Liver (tissue), 9 donors: ENCODE data around the gene ADAMTS2. TPM values are rescaled to one million over a fixed set of nuclear protein-coding genes. Genes with fewer than 3 reads are reported as not detected.

Source experiments
- DNase-seq: peaks from one replicate; pipeline ENCODE4 v3.0.0-alpha.2; 2017; ENCODE audit warnings: low spot score
- H3K27ac ChIP-seq, 2 donors: one replicate each; pipeline ENCODE4 v1.7.0; 2013; ENCODE audit warnings: inconsistent platforms in 2 of 2, low read length in 2 of 2, control low read depth in 1 of 2, low read depth in 1 of 2, mild to moderate bottlenecking in 1 of 2
- H3K27me3 ChIP-seq, 4 donors: one replicate each; pipeline versions ENCODE4 v1.6.1 to v1.7.0; 2013; ENCODE audit warnings: low read length in 3 of 4, inconsistent platforms in 1 of 4, mild to moderate bottlenecking in 1 of 4, moderate library complexity in 1 of 4; ENCODE audit not compliant: control insufficient read depth in 4 of 4, insufficient read depth in 4 of 4
- H3K36me3 ChIP-seq, 4 donors: one replicate each; pipeline versions ENCODE4 v1.6.1 to v1.7.0; 2013; ENCODE audit warnings: low read length in 3 of 4, mild to moderate bottlenecking in 3 of 4, low read depth in 1 of 4, moderate library complexity in 1 of 4; ENCODE audit not compliant: control insufficient read depth in 4 of 4, insufficient read depth in 3 of 4
- H3K4me1 ChIP-seq, 4 donors: one replicate each; pipeline versions ENCODE4 v1.6.1 to v1.7.0; 2013; ENCODE audit warnings: low read length in 3 of 4, mild to moderate bottlenecking in 3 of 4, moderate library complexity in 1 of 4; ENCODE audit not compliant: control insufficient read depth in 4 of 4, insufficient read depth in 4 of 4
- H3K4me3 ChIP-seq, 3 donors: one replicate each; pipeline versions ENCODE4 v1.6.1 to v1.7.0; 2013; ENCODE audit warnings: low read length in 3 of 3, control low read depth in 1 of 3, low read depth in 1 of 3, mild to moderate bottlenecking in 1 of 3
- H3K9ac ChIP-seq, 2 donors: one replicate each; pipeline ENCODE4 v1.7.0; 2013; ENCODE audit warnings: low read length in 2 of 2, mild to moderate bottlenecking in 2 of 2, moderate library complexity in 2 of 2, control low read depth in 1 of 2, low read depth in 1 of 2
- H3K9me3 ChIP-seq, 4 donors: one replicate each; pipeline versions ENCODE4 v1.6.1 to v1.7.0; 2013; ENCODE audit warnings: low read length in 3 of 4; ENCODE audit not compliant: control insufficient read depth in 4 of 4
- EGR1 ChIP-seq, 2 donors: IDR thresholded peaks; 2 replicates each; pipeline ENCODE4 v1.6.1; 2016 to 2018; ENCODE audit warnings: antibody characterized with exemption in 2 of 2, low read depth in 2 of 2
- FOXA1 ChIP-seq: IDR thresholded peaks from 2 replicates; pipeline ENCODE4 v1.6.1; 2016; ENCODE audit warnings: antibody characterized with exemption
- FOXA2 ChIP-seq: IDR thresholded peaks from 2 replicates; pipeline ENCODE4 v1.6.1; 2016; ENCODE audit warnings: antibody characterized with exemption
- HNF4A ChIP-seq, 2 donors: conservative IDR thresholded peaks; 2 replicates each; pipeline ENCODE4 v1.6.1; 2016; ENCODE audit warnings: antibody characterized with exemption in 2 of 2, mild to moderate bottlenecking in 2 of 2
- HNF4G ChIP-seq: IDR thresholded peaks from 2 replicates; pipeline ENCODE4 v1.6.1; 2016; ENCODE audit warnings: antibody characterized with exemption
- NR2F2 ChIP-seq: IDR thresholded peaks from 2 replicates; pipeline ENCODE4 v1.6.1; 2016; ENCODE audit warnings: antibody characterized with exemption
- RAD21 ChIP-seq, 2 donors: IDR thresholded peaks; 2 replicates each; pipeline ENCODE4 v1.6.1; 2016; ENCODE audit warnings: antibody characterized with exemption in 2 of 2, mild to moderate bottlenecking in 2 of 2
- REST ChIP-seq: IDR thresholded peaks from 2 replicates; pipeline ENCODE4 v1.6.1; 2016; ENCODE audit warnings: antibody characterized with exemption, mild to moderate bottlenecking
- SP1 ChIP-seq: IDR thresholded peaks from 2 replicates; pipeline ENCODE4 v1.6.1; 2018; ENCODE audit warnings: antibody characterized with exemption, mild to moderate bottlenecking
- YY1 ChIP-seq: IDR thresholded peaks from 2 replicates; pipeline ENCODE4 v1.6.1; 2016; ENCODE audit warnings: antibody characterized with exemption, mild to moderate bottlenecking
- ZBTB33 ChIP-seq: IDR thresholded peaks from 2 replicates; pipeline ENCODE4 v1.6.1; 2016; ENCODE audit warnings: antibody characterized with exemption
- WGBS: extraction: QIAGEN DNeasy Blood & Tissue Kit; methylation state at CpG from one replicate; pipeline ENCODE4 v1.1.7; 2013; 5-methylcytosine and 5-hydroxymethylcytosine counted together
- polyA plus RNA-seq, 2 donors: library from polyadenylated mRNA; stranded (reverse) in 1 of 2; unstranded in 1 of 2; fragments of 200-250 nt in 1 of 2; fragments of >200 nt in 1 of 2; fragmentation: Nextera tagmentation in 1 of 2; extraction: Ambion mirVana in 1 of 2; gene quantifications; one replicate each; pipeline versions ENCODE4 v1.2.1 to v1.2.3, GENCODE V29; 2013 to 2015
- total RNA-seq, 2 donors: library from RNA; depleted of rRNA; stranded (reverse); fragments of >200 nt; gene quantifications; one replicate each; pipeline ENCODE4 v1.2.3, GENCODE V29; 2014
- TF ChIP-seq, protein P1 (sequence below): IDR thresholded peaks from 2 replicates; pipeline ENCODE4 v1.6.1; 2016; ENCODE audit warnings: antibody characterized with exemption
- TF ChIP-seq, protein P2 (sequence below): fragments of 150-350 bp; IDR thresholded peaks from 2 replicates; pipeline ENCODE4 v1.5.1; 2017; ENCODE audit warnings: improper control_type of control experiment, low read depth, low read length; ENCODE audit not compliant: missing input control
- donor health status: healthy.
- donor health status: healthy.
- donor health status: healthy.
- donor health status: healthy.
- donor health status: healthy.

ADAMTS2 gene
- total and polyA plus RNA-seq, 4 donors, result 2.7 to 24.3 (median 12.0) TPM

GRCh38 chr5:179124853-179125788 is 220.1 kb downstream of the ADAMTS2 start:
- H3K9ac ChIP-seq, result no peak overlapping the region
- no peak for DNase-seq
- peaks cover 3 to 15% (median 10%) of the 10 kb centered on the region in 4 donors for H3K9me3 ChIP-seq
- H3K27ac ChIP-seq, result no peak overlapping the region
- TF ChIP-seq SP1 (no peak), RAD21 (IDR thresholded peaks at IDR 0.05) (no peak), YY1 (no peak), FOXA1 (no peak), NR2F2 (no peak), HNF4G (no peak), HNF4A (conservative IDR thresholded peaks at IDR 0.05) (no peak), ZBTB33 (no peak), FOXA2 (no peak), EGR1 (IDR thresholded peaks at IDR 0.05; ENCODE audit: low read depth in 2 of 2) (no peak), REST (no peak)
- TF ChIP-seq, protein P1, sequence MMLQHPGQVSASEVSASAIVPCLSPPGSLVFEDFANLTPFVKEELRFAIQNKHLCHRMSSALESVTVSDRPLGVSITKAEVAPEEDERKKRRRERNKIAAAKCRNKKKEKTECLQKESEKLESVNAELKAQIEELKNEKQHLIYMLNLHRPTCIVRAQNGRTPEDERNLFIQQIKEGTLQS, result no peak
- TF ChIP-seq, protein P2, sequence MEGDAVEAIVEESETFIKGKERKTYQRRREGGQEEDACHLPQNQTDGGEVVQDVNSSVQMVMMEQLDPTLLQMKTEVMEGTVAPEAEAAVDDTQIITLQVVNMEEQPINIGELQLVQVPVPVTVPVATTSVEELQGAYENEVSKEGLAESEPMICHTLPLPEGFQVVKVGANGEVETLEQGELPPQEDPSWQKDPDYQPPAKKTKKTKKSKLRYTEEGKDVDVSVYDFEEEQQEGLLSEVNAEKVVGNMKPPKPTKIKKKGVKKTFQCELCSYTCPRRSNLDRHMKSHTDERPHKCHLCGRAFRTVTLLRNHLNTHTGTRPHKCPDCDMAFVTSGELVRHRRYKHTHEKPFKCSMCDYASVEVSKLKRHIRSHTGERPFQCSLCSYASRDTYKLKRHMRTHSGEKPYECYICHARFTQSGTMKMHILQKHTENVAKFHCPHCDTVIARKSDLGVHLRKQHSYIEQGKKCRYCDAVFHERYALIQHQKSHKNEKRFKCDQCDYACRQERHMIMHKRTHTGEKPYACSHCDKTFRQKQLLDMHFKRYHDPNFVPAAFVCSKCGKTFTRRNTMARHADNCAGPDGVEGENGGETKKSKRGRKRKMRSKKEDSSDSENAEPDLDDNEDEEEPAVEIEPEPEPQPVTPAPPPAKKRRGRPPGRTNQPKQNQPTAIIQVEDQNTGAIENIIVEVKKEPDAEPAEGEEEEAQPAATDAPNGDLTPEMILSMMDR, result no peak
- H3K4me3 ChIP-seq, result no peak overlapping the region
- no peaks in the 10 kb centered on the region for H3K4me1 ChIP-seq
- WGBS, result 93% methylated on average over 43 of the region's 43 CpGs
- peaks cover 0 to 3% (median 0%) of the 10 kb centered on the region in 4 donors for H3K36me3 ChIP-seq
- no peaks in the 10 kb centered on the region for H3K27me3 ChIP-seq

DNA sequence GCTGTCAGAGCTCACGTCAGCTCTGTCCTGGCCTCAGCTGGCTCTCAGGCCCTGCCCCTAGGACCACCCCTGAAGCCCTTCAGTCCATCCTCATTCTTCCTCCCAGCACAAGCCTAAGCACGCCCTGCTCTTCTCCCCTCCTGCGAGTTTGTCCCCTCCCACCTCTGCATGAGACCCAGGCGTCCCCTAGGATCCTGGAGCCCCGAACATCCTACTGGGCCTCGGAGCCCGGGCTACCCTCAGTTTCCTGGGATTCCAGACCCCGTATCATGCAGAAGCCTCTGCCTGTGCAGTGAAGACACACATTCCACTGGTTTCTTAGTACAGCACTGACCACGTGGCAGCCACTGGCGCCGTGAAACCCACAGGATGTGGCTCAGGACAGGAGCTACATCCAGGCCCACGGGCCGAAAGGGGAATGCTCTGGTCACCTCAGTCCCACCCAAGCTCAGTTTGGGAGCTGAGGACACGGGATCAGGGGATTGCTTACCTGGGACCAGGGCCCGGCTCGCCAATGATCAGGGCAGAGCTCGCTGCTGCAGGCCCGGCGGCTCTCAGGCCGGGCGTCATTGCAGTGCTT is 220.9 kb downstream of the ADAMTS2 start:
- H3K36me3 ChIP-seq, result peaks cover 0 to 3% (median 0%) of the 10 kb centered on the region in 4 donors
- WGBS, result 92% methylated on average over 21 of the region's 21 CpGs
- H3K4me3 ChIP-seq, result no peak overlapping the region
- H3K27me3 ChIP-seq, result no peaks in the 10 kb centered on the region
- H3K9ac ChIP-seq, result no peak overlapping the region
- no peak overlapping the region for H3K27ac ChIP-seq
- H3K9me3 ChIP-seq, result peaks cover 3 to 15% (median 10%) of the 10 kb centered on the region in 4 donors
- no peaks in the 10 kb centered on the region for H3K4me1 ChIP-seq
- TF ChIP-seq ZBTB33, result no peak
- DNase-seq, result no peak
